GM19438 (cell line): ENCODE data around the gene GABRD.

Source experiments
- ATAC-seq: cut with Tn5 transposase; IDR thresholded peaks from one replicate; pipeline ENCODE4 v1.9.1; 2021; ENCODE audit warnings: low read depth; ENCODE audit not compliant: unreplicated experiment

The GABRD gene

DNA sequence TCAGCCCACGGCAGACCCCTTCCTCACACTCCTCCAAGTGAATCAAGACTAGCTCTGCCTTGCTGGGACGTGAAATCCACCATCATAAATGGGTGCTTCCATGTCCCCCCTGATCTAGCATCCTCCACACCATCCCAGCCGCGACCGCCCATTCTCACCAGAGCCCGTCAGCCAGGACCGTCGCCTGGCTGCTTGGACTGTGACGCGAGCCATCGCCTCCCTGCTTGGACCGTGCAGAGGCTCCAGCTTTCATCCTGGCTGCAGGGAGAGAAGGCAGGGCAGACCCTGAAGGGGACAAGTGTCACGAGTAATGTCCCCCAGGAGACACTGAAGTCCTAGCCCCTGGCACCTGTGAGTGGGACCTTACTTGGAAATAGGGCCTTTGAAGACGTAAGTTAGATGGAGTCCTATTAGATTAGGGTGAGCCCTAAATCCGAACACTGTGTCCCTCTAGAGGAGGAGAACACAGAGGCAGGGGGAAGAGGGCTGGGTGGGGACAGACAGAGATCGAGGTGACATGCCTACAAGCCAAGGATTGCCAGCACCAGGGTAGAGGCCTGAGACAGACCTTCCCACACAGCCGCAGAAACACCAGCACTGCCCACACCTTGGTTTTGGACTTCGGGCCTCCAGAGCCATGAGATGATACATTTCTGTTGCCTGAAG lies 18.3 kb downstream of the GABRD start:
- ATAC-seq = no peak

DNA sequence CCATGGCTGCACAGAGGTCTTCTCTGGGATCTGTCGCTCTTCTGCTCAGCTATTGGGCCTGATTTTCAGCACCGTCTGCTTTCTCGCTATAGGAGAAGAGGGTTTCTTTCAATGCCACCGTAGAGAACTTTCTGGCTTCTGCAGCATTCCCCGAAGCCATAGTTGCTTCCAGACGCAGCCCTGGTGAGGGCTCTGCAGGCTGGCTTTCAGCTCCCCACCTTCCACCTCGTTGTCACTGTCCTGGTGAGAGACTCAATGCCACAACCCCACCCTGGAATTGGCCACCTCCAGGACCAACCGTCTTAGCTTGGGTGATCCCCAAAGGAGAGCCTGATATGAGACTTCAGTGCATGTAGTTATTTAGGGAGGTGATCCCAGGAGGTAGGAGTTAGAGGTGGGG lies 19.1 kb downstream of the GABRD start:
- ATAC-seq = no peak

DNA sequence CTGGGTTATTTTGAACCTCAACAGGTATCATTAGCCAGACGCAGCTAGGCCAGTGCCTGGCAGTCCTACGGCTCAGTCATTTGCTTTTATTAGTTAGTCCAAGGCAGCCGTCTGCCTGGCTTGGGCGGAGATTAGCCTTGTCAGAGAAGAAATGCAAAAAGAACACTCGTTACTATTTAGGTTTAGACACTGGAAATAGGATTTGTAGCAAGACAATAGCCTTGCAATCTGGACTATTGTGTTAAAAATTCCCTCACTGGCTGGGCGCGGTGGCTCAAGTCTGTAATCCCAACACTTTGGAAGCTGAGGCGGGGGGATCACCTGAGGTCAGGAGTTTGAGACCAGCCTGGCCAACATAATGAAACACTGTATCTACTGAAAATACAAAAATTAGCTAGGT lies 20.1 kb downstream of the GABRD start:
- ATAC-seq = no peak

- no peak for ATAC-seq
Measured at GRCh38 chr1:2041305-2041704, 22.2 kb downstream of the GABRD start.

DNA sequence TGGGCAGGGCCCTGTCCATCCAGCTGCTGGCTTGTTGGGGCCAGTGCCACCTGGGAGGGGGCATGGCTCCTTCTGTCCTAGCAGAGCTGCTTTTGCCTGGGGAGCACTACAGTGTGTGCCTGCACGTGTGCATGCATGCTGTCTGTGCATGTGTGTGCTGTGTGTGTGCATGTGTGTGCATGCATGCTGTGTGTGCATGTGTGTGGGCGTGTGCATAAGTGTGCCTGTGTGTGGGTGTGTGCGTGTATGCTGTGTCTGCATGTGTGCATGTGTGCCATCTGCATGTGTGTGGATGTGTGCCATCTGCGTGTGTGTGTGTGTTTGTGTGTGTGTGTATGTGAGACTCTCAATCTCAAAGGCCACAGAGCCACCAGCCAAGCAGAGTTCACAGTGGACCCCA lies 22.7 kb downstream of the GABRD start:
- ATAC-seq = no peak

- ATAC-seq = no peak
Measured at GRCh38 chr1:2042830-2043773, 24.0 kb downstream of the GABRD start.

GRCh38 chr1:2043886-2044285 lies 24.7 kb downstream of the GABRD start:
- no peak for ATAC-seq

GRCh38 chr1:2044510-2045319 lies 25.6 kb downstream of the GABRD start:
- no peak for ATAC-seq

- no peak for ATAC-seq
Measured at GRCh38 chr1:2045468-2046173, 26.5 kb downstream of the GABRD start.

GRCh38 chr1:2046174-2046917 lies 27.2 kb downstream of the GABRD start:
- no peak for ATAC-seq

DNA sequence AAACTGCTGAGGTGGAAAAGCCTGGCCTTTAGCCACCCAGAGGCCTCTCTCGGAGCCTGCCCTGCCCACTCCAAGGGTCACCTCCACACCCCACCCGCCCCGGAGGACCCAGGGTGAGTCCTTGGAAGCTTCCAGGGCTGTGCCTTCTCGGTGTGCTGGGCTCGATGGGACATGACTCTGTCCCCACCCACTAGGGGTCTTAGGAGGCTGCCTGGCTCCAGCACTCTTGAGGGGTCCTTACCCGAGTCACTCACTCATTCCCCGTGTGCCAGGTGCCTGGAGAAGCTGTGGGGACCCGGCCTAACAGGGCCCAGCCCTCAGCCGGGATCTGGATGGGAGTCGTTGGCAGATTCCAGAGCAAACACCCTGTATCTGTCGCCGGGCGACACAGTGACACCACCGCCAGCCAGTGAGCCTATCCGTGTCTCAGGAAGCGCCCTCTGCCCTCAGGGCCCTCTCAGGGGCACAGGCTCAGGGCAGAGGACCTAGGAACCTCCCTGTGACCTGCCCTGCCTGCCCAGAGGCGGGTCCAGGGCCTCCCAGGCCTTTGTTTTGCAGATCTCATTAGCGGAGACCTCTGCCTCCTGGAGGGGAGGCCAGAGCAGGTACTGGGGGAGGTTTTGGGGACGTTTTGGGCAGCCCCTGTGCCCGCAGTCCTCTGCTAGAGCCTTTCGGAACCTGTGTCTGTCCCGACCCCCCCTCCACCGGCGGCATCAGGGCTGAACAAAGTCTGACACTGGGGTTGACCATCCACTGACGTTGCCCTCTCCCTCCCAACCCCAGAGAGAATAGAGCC lies 28.0 kb downstream of the GABRD start:
- ATAC-seq = no peak

- no peak for ATAC-seq
Measured at GRCh38 chr1:2047749-2048729, 28.9 kb downstream of the GABRD start.

DNA sequence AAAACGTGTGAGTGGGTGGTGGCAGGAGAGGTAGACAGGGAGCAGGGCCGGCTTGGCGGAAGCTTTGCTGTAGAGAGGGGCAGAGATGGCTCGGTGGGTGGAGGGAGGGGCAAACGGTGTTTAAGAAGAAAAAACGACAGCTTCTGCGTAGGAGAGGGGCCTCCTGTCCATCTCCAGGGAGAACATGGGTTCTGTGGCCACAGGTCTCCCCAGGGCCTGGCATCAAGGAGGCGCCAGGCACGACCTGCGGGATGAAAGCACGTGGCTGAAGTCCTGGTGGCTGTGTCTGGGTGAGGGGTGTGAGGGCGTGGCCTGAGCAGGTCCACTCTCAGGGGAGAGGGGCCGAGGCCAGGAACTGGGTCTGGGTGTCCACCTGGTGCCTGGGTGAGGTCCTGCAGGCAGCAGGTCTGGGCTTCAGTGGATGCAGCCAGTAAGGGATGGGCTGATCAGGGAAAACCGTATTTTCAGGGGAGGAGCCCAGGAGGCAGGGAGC lies 30.1 kb downstream of the GABRD start:
- ATAC-seq = no peak

DNA sequence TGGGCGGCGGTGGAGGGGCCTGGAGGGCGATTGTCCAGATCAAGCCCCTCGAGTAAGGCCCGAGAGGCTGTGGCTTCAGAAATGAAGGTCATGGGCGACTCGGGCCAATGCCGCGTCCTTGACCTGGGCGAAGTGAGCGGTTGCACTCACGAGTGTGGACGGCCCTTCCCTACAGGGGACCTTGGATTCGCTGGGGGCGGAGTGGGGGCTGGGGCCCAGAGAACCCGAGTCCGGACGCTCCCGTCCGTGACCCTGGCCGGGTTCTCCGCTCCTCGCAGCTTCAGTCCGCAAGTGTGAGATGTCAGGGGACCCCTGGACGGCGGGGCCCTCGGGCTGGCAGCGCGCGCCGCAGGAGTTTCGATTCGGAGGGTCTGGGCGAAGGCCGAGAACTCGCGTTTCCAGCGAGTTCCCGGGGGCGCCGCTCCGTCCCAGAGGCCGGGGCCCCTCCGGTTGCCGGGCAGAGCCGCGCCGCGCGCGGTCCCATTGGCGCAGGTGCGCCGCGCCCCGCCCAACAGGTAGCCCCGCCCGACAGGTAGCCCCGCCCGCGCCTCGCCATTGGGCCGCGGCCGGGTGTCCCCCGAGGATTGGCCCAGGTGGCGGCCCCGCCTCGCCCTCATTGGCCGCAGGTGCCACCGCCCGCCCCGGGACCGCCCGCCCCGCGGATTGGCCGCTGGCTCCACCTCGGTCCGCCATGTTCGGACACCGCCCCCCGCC lies 30.7 kb downstream of the GABRD start, which contains the start of gene PRKCZ:
Gene PRKCZ, plus strand, starts transcription at position 694 of the 714 bp plus-strand sequence. CDS start 220 bp downstream, outside the sequence.
- peak; percentile 87 for ATAC-seq

DNA sequence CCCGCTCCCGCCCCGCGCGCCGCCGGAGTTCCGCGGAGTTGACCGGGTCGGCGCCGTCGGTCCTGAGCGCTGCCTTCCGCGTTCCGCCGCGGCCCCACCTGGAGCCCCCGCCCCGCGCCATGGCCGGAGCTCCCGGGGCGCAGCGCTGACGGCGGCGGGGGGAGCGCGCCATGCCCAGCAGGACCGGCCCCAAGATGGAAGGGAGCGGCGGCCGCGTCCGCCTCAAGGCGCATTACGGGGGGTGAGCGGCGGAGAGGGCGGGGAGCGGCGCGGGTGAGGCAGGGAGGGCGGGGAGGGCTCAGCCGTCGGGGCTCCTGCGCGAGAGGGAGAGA lies 31.3 kb downstream of the GABRD start:
- ATAC-seq = no peak

- no peak for ATAC-seq
Measured at GRCh38 chr1:2050793-2051682, 31.9 kb downstream of the GABRD start.
